GM18858 (cell line): ENCODE measurements around the gene TMEM270.

Experiments used
- ATAC-seq: cut with Tn5 transposase; IDR thresholded peaks from one replicate; pipeline ENCODE4 v1.9.1; 2021; ENCODE audit not compliant: unreplicated experiment

Gene TMEM270

GRCh38 chr7:73904219-73905137, 43.5 kb downstream of the TMEM270 start:
- ATAC-seq: no peak

- ATAC-seq: no peak
These were observed 44.4 kb downstream of the TMEM270 start for GRCh38 chr7:73905360-73905759.

- no peak for ATAC-seq
These were observed 45.9 kb downstream of the TMEM270 start for GRCh38 chr7:73906874-73907273.

- no peak for ATAC-seq
These were observed 46.7 kb downstream of the TMEM270 start for GRCh38 chr7:73907554-73908122.

- no peak for ATAC-seq
These were observed 47.2 kb downstream of the TMEM270 start for GRCh38 chr7:73908123-73908611.

GRCh38 chr7:73909051-73909941, 48.3 kb downstream of the TMEM270 start:
- ATAC-seq: no peak

GRCh38 chr7:73909996-73910395, 49.0 kb downstream of the TMEM270 start:
- ATAC-seq: no peak

- no peak for ATAC-seq
These were observed 51.3 kb downstream of the TMEM270 start for GRCh38 chr7:73912223-73912622.
